ENCODE results near the gene IGHMBP2. TPM values are rescaled to one million over a fixed set of nuclear protein-coding genes. Genes with fewer than 3 reads are reported as not detected.

Gene IGHMBP2
- total and polyA plus RNA-seq, 9 of the 15 experiments (the other 6 are each of a cell fraction or from before 2014, with no cell fraction given) = 1.6 to 24.8 (median 14.5) TPM

DNA sequence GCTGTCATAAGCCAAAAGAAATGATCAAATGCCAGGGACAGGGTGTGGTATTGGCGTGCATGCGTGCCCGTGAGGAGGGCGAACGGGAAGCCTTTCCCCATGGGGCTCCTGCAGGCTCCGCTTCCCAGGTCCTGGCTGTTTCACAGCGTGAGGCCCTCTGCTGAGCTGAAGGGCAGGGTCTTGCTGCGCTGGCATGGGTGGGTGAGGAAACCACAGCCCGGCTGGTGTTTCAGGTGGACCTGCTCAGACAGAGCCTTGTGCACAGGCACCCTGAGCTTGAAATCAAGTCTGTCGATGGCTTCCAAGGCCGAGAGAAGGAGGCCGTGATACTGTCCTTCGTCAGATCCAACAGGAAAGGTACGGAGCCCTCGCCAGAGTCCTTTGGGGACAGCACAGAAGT is 31.4 kb downstream of the IGHMBP2 start (continued):
- TF ChIP-seq, protein P1, sequence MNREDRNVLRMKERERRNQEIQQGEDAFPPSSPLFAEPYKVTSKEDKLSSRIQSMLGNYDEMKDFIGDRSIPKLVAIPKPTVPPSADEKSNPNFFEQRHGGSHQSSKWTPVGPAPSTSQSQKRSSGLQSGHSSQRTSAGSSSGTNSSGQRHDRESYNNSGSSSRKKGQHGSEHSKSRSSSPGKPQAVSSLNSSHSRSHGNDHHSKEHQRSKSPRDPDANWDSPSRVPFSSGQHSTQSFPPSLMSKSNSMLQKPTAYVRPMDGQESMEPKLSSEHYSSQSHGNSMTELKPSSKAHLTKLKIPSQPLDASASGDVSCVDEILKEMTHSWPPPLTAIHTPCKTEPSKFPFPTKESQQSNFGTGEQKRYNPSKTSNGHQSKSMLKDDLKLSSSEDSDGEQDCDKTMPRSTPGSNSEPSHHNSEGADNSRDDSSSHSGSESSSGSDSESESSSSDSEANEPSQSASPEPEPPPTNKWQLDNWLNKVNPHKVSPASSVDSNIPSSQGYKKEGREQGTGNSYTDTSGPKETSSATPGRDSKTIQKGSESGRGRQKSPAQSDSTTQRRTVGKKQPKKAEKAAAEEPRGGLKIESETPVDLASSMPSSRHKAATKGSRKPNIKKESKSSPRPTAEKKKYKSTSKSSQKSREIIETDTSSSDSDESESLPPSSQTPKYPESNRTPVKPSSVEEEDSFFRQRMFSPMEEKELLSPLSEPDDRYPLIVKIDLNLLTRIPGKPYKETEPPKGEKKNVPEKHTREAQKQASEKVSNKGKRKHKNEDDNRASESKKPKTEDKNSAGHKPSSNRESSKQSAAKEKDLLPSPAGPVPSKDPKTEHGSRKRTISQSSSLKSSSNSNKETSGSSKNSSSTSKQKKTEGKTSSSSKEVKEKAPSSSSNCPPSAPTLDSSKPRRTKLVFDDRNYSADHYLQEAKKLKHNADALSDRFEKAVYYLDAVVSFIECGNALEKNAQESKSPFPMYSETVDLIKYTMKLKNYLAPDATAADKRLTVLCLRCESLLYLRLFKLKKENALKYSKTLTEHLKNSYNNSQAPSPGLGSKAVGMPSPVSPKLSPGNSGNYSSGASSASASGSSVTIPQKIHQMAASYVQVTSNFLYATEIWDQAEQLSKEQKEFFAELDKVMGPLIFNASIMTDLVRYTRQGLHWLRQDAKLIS (CRISPR knock-in tag; IDR thresholded peaks at IDR 0.05) = no peak
- no peak for TF ChIP-seq KDM2B (CRISPR knock-in tag; IDR thresholded peaks at IDR 0.05)

DNA sequence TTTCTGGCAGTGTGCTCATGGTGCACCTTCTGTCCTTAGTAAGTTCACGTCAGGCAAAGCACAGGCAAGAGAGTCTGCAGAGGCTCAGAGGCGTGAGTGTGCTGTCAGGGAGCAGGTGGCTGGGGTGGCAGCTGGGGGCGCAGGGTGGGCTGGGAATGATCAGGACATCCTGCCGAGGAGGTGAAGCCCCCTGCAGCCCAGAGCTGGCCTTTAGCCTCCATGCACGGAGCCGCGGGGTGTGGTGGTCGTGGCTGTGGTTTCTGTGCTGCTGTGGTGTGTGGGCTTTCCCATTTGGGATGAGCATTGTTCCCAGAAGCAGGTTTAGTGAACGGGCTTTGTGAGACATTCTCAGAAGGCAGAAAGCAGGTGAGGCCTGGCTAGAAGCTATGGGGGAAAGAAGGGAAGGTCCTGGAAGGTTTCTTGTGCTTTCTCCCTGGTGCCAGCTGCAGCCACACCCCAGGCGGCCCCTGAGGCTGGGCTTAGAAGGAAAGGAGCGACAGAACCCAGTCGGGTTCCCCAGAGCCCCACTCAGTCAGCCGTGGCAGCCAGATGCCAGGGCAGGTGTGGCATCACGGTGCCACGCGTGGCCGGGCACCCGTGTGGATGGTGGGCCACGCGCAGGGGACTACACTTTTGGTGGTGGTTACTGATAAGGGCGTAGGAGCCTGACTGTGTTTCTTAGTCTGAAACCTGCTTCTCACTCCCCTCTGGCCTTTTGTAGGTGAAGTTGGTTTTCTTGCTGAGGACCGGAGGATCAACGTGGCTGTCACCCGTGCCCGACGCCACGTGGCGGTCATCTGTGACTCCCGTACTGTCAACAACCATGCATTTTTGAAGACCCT is 32.0 kb downstream of the IGHMBP2 start:
- 94% methylated on average over 18 of the region's 29 CpGs for WGBS (ENCODE audit: insufficient coverage, low coverage, missing lambda C conversion rate)
- in situ Hi-C loops (cut with MboI) = no loop called here

More for the DNA sequence above, 32.0 kb downstream of the IGHMBP2 start:
- BruUV-seq (replicated peaks) = no TSS peak
- Histone ChIP-seq H2AFZ (ENCODE audit: low read depth, low read length) (no peak overlapping the region), H3K4me2 (ENCODE audit: insufficient read depth, low read length) (no peak overlapping the region), H4K20me1 (replicated peaks; ENCODE audit: control insufficient read depth, insufficient read depth, low read length) (0 out of 2 replicates have a peak, but pooled peaks cover 2% of the 10 kb centered on the region), H3K27ac (ENCODE audit: extremely low read depth, low read depth, low read length) (no peak overlapping the region), H3K4me3 (no peak overlapping the region), H3K9ac (ENCODE audit: insufficient read depth in 1 of 2, low read depth in 2 of 2, low read length in 2 of 2) (no peak overlapping the region), H3K79me2 (ENCODE audit: control insufficient read depth, insufficient read depth, low read length) (no peaks in the 10 kb centered on the region), H3K9me1 (ENCODE audit: control insufficient read depth, insufficient read depth, low read length) (no peaks in the 10 kb centered on the region), H3K4me1 (replicated peaks in 1 of 2; ENCODE audit: control insufficient read depth in 2 of 2, insufficient read depth in 2 of 2, low read length in 2 of 2) (peaks cover 0 to 5% of the 10 kb centered on the region in 2 experiments; a peak in 1 of 5 replicates), H3K9me3 (replicated peaks; ENCODE audit: control insufficient read depth, insufficient read depth, low read depth, low read length) (no peaks in the 10 kb centered on the region), H3K36me3 (ENCODE audit: control insufficient read depth, insufficient read depth, low read length) (peaks cover 79% of the 10 kb centered on the region; the same call in 2 of the 3 replicates), H3K27me3 (ENCODE audit: control insufficient read depth in 2 of 2, insufficient read depth in 2 of 2, low read length in 2 of 2) (no peaks in the 10 kb centered on the region)
- TF ChIP-seq ZNF197 (CRISPR knock-in tag; IDR thresholded peaks at IDR 0.05; ENCODE audit: low read depth) (no peak), SRSF1 (IDR thresholded peaks at IDR 0.05; ENCODE audit: low read depth, low read length) (no peak), HNRNPL (IDR thresholded peaks at IDR 0.05; ENCODE audit: low read depth, low read length) (0 out of 2 replicates have a peak, but pooled peaks have one; percentile 45), ZNF140 (CRISPR knock-in tag; IDR thresholded peaks at IDR 0.05) (no peak), ETV6 (IDR thresholded peaks at IDR 0.05; ENCODE audit: borderline replicate concordance in 1 of 2, low read depth in 2 of 2, low read length in 1 of 2) (no peak), ETV6 (CRISPR knock-in tag; IDR thresholded peaks at IDR 0.05; ENCODE audit: borderline replicate concordance) (no peak), ZNF77 (CRISPR knock-in tag; IDR thresholded peaks at IDR 0.05) (no peak), BHLHE40 (IDR thresholded peaks at IDR 0.05; ENCODE audit: low read length) (no peak), NFE2L1 (tag; IDR thresholded peaks at IDR 0.05; ENCODE audit: borderline replicate concordance, low read depth) (no peak), ELF1 (tag; IDR thresholded peaks at IDR 0.05) (no peak)
- DNase-seq (ENCODE audit: extremely low read depth in 1 of 4, low spot score in 3 of 4) (no peak), FAIRE-seq (no peak), ATAC-seq (no peak)
- POLR2A ChIA-PET = interaction anchor here (0.5 kb wide), 1 partner anchor 374 kb away, joined by 3 read pairs; no protein-coding TSS in a partner anchor
- intact Hi-C loops (cut with micrococcal nuclease) = no loop called here
- CTCF ChIA-PET (ENCODE audit: low intra/inter-chr PET ratio) = no interaction called here
